HG03571 (cell line): Measurements from ENCODE around the gene MED12L.
A peak's percentile ranks its signal among the peaks of the same experiment; 100 is the strongest.
"Not testable (repeated sequence)": the region's sequence is repeated elsewhere in the genome, so short reads cannot be mapped to it uniquely, and the experiment has no call there.

ENCODE experiments used
- ATAC-seq: cut with Tn5 transposase; IDR thresholded peaks from one replicate; pipeline ENCODE4 v1.9.1; 2021; ENCODE audit not compliant: unreplicated experiment

MED12L gene

GRCh38 chr3:151206201-151206600, 120.7 kb downstream of the MED12L start:
- ATAC-seq, result no peak

DNA sequence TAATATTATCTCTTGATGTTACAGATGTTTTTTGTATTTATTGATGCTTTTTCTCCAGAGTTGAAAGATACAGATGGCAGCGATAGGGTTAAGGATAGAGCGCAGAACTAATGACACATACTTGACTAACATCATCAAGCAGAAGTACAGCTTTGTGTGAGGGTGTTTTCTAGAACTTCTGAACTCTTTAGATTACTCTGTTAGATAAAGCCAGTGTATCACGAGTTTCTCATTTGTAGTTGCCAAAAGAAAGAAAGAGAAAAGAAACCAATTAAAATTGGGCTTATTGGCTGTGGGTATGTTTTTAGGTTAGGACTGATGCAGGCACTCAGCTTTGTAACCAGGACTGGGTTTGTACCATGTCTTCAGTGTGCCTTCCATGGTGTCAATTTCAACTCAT, 124.2 kb downstream of the MED12L start:
- ATAC-seq, result no peak

GRCh38 chr3:151210676-151211381, 125.4 kb downstream of the MED12L start:
- no peak for ATAC-seq

DNA sequence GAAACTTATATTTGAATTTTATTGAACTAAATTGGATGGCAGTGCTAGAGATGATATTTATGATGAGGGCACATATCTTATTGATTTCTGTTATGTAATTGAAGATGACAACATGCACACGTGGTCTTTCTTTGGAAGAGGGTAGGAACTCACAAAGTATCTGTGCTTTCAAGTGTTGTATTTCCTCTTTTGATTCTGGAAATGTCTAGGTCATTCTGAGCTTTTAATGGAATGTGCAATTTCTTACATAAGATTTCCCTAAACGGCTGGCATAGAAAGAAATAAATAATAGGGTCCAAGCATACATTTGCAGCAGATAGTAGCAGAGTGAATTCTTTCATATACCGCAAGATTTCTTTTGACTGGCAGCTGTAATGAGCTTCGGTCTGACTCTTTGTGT, 127.7 kb downstream of the MED12L start:
- ATAC-seq, result no peak

DNA sequence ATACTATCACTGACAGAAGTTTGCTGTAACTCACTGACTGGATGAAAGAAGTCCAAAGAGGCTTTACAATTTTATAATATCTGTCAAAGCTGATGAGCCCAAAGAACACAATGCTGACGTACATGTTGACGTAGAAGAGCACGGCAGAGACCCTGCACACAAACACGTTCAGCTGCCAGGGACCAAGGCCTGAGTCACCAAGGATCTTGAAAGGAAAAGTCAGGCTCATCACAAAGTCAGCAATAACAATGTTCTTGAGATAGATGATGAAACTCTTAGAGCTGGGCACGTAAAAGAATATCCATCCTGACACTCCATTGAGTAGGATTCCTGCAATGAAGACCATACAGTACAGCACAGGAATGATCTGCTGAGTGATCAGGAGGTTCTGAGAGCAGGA, 128.4 kb downstream of the MED12L start:
- ATAC-seq, result no peak

GRCh38 chr3:151214459-151214858, 129.0 kb downstream of the MED12L start:
- no peak for ATAC-seq

- no peak for ATAC-seq
Measured at GRCh38 chr3:151216641-151217607, 131.5 kb downstream of the MED12L start.

- ATAC-seq, result no peak
Measured at GRCh38 chr3:151218136-151218535, 132.7 kb downstream of the MED12L start.

DNA sequence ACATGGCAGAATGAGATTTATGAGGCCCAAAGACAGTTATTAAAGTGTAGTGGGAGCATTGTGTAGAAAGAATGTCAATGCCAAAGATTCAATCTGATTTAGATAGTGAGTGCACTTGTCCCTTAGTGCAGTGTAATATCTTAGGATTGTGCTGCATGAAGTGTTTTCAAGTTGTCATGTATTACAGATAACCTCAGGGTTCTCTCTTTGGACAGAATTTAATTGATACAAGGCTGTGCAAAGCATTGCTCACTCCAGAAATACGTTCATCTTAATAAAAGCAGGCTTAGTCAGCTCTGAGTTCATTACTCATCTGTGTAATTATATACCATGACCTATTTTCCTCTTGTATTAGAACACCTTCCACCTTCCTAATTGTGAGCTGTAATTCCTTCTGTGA, 133.6 kb downstream of the MED12L start:
- no peak for ATAC-seq

DNA sequence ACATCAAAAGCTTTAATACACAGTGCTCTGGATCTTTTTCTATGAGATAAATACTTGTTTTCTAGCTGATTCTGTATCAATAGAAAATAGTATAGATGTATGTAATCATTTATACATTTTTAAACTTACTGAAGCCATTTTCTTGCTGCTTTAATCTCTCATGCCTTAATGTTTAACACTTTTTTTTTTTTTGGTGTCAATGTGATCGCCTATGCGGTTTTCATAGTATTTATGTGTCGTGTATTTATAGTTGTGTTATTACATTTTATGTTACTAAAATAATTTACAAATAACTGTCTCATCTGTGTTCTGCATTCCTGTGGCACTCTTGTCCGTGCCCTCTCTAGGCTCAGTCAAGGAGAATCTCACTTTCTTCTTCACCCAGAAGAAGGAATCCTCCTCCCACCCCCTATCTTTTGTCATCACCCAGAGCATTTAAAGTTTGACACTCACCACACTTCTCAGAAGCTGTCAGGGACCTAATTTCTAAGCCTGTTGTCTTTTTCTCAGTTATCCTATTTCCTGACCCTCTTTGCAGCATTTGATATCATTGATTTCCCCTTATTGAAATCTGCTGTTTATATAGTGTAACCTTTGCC, 138.9 kb downstream of the MED12L start:
- ATAC-seq, result no peak

GRCh38 chr3:151225040-151225975, 139.8 kb downstream of the MED12L start:
- ATAC-seq, result no peak

DNA sequence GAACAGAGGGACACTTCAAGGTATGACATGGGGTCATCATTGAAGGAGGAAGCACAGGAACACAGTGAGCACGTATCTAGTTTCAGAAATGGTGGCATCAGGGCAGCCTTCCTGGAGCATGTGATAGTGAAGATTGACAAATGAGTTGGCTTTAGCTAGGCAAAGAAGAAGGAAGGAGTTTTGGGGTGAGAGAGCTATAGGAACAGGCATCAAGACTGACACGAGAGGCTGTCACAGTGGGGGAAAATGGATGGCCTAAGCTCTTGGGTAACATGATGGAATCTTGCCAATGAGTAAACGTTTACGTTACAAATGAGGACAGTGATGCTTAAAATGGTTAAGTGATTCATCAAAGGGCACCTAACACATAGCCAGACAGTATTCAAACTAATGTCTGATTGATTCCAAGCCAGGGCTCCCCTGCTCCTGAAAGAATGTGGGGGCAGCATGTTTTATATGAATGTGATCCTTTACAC, 140.7 kb downstream of the MED12L start:
- ATAC-seq, result no peak

- no peak for ATAC-seq
Measured at GRCh38 chr3:151226825-151227224, 141.4 kb downstream of the MED12L start.

DNA sequence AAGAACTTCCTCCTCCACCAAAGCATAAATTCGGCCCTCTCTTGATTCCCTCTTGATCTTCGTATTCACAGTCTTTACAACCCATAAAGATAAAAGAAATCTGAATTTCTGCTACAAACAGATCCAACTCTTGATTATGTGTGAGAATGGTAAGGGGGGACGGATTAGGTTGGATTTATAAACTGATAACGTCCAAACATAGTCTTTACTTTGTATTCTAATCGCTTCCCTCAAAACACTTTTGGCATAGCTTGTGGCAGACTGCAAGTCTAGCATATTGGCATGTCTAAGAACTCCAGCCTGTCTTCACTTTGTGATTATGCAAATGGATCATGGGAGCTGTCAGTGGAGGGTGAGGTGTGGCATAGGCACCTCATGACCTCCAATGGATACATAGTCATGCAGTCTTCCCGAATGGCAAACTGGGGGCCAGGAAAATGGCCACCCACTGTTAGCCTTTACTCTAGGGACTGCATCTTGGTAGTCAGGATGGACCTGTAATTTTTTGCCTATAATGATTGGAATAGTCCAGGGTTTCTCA, 141.9 kb downstream of the MED12L start:
- ATAC-seq, result peak; percentile 30

DNA sequence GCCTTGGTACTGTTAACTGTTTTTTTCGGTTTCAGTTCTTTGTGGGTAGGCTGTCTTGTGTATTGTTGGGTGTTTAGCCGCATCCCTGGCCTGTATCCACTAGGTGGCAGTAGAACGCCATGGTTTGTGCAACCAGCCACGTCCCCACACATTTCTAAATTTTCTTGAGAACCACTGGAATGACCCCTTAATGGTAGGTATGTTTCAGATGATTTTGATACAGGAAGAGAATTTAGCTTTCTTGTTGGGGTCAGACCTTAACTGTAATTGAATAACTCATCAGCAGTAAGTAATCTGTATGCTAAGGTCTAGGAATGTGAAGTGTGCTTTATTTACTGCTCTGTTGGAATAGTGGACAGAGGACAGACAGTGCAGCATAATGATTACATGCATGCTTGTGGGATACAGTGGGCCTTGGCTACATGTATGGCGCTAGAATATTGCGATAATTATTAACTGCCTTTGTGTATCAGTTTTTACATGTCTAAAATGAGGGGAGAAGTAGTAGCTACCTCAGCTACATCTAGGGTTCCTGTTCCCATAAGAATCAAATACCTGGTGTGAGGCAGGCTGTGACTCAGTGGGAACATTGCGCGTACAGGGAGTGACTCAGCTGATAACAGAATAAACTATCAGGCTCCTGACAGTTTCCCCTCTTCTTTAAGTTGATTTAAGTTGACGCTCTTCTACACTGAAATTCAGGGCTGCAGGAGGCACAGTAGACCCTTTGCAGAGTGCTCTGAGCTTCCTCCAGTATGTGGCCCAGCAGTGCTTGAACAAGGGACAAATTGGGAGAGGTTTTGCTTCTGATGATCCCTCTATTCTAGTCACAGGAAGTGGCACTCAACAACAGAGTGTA, 142.6 kb downstream of the MED12L start:
- peak; percentile 94 for ATAC-seq

GRCh38 chr3:151228666-151229040, 143.2 kb downstream of the MED12L start:
- ATAC-seq, result no peak

DNA sequence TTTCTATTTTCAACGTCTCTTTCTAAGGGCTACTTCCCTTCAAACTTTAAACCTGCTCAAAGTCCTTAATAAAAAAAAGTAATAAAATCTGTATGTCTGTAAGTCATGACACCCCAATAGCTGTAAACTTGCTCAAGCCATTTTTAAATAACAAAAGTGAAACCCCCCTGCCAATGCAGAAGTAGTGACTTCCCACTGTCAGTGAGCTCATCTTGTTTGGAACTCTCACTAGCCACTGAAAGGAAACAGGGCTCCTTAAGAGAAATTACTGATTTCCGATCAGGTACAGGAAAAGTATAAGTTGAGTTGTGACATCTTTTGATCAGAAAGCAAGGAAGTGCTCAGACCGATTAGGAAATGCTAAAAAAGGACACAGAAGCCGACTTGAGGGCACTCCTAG, 145.2 kb downstream of the MED12L start:
- ATAC-seq, result no peak

DNA sequence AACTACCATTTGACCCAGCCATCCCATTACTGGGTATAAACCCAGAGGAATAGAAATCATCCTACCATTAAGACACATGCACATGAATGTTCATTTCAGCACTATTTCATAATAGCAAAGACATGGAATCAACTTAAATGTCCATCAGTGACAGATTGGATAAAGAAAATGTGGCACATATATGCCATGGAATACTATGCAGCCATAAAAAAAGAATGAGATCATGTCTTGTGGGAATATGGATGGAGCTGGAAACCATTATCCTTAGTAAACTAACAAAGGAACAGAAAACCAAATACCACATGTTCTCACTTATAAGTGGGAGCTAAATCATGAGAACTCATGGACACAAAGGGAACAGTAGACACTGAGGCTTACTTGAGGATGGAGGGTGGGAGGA, 146.9 kb downstream of the MED12L start:
- ATAC-seq, result not testable (repeated sequence)

DNA sequence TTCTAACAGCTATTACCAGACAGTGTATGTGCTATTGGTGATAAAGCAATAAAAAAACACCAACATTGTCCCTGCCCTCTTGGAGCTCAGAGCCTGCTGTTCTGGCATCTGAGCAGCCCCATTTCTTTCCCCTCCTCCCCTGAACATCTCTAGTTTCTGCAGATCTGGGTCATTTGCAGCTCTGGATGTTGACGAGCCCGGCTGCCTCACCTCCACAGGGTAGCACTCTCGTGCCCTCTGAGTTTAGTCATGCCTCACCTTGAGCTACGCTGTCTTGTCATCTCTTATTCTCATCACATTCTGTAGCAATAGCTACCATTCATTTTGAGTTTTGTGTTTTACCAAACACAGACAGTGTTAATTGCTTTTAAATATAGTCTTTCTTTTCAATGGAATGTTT, 147.5 kb downstream of the MED12L start:
- no peak for ATAC-seq
